Occipital lobe (tissue), 2 donors: Measurements from ENCODE around the gene EIF3F. TPM values are rescaled to one million over a fixed set of nuclear protein-coding genes. Genes with fewer than 3 reads are reported as not detected.
A peak's percentile ranks its signal among the peaks of the same experiment; 100 is the strongest.

ENCODE experiments used
- DNase-seq: peaks from one replicate; lab custom pipeline; 2025; lab: John Stamatoyannopoulos, UW
- total RNA-seq: library from RNA; depleted of rRNA; stranded (reverse); fragments of >200 nt; gene quantifications from one replicate; pipeline ENCODE4 v1.2.3, GENCODE V29; 2014

Gene EIF3F
- total RNA-seq, 1 donor from 2014 or later: 187 TPM

DNA sequence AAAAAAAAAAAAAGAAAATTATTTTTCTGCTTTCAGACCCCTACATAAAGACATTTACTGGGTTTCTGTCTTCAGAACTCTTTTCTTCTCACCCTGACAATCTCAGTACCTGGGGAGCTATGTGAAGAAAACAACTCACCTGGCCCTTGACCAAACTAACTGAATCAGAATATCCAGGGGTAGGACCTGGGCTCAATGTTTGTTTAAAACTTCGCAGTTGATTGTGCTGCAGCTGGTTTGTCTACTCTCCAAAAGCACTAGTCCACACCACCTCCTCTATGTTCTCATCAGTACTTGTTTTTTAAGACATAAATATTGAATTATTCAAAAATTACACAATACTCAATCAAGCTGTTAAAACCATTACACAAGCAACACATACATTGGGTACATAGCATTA lies 34.8 kb downstream of the EIF3F start:
- DNase-seq: no peak

DNA sequence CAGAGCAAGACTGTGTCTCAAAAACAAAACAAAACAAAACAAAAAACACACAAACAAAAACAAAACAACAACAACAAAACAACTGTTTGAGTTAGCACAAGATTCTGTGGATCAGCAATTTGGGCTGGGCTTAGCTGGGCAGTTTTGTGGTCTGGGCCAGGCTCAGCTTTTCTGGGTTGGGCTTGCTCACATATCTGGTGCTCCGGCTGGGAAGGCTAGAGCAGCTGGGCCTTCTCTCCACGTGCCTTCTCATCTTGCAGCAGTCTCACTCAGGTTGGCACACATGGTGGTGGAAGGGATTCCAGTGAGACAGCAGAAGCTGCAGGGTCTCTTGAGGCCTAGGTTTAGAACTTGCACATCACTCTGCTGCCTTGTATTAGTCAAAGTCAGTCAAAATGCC lies 35.7 kb downstream of the EIF3F start:
- no peak for DNase-seq

DNA sequence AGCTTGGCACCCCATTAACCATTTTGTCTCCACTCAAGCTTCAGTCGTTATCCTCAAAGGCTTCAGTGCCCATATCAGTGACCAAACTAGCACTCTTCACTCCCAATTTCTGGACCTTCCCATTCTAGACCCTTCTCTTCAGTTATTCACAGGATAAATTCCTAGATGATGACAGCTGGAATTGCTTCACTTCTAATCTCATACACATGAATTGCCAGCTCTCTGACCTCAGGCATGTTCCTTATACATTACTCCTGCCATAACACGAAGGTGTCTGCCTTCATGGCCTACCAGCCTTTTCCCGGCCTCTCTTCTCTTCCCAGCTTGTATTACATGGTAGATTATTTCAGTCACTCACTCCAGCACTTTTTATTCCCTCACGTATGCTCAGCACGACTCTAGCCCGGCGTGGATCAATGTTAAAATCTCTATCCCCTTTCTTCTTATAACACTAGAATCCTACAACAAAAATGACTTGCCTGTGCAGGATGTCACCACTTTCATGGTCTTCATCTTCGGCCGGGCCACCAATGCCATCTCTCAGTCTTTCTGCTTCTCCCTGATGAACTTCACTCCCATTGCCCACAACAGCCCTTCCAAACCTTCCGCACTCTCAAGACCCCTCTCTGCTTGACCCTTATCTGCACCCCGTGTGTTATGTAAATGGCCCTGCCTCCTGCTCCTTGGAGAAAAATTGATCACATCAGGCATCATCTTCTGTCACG lies 36.9 kb downstream of the EIF3F start:
- DNase-seq: no peak

DNA sequence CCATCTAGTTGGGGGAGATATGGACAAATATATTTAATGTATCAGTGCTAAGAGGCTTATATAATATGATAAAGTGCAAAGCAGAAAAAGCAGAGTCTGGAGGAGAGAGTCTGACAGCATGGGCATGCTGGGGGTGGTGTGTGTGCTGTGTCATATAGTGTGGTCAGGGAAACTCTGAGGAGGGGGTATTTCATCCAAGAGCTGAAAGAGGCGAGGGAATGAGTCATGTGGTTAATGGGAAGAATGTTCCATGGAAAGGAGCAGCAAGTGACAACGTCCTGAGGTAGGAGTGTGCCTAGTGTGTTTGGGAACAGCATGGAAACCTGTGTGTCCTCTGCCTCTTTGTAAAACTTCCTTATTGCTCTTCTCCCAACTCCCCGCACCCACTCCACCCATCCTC lies 38.0 kb downstream of the EIF3F start:
- no peak for DNase-seq

GRCh38 chr11:8025816-8026215 lies 38.7 kb downstream of the EIF3F start:
- no peak for DNase-seq

- DNase-seq: no peak
These were observed 39.8 kb downstream of the EIF3F start for GRCh38 chr11:8026982-8027381.

DNA sequence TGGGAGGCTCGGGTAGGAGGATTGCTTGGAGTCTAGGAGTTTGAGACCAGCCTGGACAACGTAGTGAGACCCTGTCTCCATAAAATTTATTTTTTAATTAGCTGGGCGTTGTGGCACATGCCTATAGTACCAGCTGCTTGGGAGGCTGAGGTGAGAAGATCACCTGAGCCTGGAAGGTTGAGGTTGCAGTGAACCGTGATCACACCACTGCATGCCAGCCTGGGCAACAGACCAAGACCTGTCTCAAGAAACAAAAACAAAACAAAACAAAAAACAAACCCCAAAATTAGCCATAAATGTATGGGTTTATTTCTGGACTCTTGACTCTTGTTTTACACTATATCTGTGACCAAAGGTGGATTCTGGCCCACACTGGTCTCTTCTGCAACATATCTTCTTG lies 41.6 kb downstream of the EIF3F start:
- no peak for DNase-seq

DNA sequence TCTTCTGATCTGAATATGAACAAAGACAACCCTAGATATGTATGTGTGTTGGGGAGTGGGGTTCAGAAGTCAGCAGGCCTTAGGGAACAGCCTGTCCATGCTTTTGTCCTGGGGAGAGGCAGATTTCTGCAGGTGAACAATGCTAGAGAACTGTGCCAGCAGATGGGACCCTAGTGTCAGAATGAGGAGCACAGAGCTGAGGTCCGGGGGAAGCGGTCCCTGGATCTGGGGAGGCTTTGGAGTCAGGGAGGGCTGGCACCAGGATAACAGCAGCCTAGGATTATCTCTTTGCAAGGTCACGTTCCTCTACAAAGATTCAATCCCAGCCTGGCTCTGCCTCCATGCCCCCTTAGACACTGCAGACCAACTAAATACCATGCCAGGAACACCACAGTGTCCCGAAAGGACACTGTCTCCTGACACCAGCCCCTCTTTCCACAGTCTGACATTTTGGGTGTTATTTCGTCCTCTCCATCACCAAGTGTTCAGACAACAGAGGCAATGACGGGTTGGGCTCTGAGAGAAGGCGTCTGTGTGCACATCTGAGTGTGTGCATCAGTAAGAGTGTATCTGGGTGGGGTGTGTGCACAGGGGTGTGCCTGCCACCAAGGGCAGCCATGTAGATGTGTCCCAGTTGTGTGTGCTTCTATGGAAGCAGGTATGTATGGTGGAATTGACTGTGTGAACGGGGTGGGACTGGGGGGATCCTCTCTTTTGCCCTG lies 43.5 kb downstream of the EIF3F start:
- no peak for DNase-seq

- no peak for DNase-seq
These were observed 44.3 kb downstream of the EIF3F start for GRCh38 chr11:8031248-8032115.

DNA sequence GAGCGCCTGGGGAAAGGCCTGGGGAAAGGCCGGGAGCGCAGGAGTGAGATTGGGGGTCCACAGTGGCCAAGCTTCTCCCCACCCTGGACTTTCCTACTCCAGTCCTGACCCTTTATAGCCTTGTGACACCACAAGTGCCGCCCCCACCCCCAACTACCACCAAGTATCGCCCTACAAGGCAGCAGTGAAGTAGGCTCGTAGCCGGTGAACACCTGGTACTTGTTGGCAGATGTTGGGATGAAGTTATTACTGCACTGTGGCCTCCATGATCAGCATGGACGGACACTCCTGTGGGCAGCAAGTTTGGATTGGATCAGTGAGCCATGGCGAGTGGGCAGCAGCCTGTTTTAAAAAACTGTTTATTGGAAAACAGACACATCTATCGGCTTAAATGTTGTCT lies 45.0 kb downstream of the EIF3F start:
- no peak for DNase-seq

- no peak for DNase-seq
These were observed 45.6 kb downstream of the EIF3F start for GRCh38 chr11:8032576-8033304.

DNA sequence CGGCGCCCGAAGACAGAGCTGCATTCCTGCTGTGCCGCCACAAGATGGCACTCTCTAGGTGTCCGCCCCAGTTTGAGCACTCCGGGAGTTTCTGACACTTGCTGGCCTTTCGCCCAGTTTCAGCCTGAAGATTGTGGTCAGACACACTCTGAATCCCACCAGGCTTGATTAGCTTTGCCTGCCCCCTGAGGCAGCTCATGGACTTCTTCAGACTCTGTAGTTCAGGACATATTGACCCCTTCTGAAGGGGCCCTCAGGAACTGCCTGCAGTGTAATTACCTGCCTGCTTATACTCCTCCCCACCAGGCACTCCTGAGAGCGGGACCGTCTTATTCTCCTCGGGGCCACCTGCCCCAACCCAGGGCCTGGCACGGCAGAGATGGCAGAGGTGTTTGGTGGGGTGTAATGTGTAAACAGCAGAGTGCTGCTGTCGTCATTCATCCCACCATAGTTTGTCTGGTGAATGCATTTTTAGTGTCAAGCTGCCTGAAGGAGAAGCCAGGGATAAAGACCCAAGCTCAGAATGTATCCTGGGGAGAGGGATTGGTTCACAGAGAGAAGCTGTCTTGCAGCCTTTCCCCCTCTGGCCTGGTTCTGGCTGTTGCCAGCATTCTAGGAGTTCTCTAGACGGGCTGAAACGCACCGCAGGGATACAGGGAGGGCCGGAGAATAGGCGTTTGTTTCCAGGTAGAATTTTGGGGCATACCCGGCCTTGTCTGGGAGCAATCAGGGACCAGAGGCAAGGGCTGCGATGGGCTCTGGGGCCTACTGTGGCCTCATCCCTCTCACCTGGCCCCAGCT lies 46.4 kb downstream of the EIF3F start:
- DNase-seq: peak; percentile 42

DNA sequence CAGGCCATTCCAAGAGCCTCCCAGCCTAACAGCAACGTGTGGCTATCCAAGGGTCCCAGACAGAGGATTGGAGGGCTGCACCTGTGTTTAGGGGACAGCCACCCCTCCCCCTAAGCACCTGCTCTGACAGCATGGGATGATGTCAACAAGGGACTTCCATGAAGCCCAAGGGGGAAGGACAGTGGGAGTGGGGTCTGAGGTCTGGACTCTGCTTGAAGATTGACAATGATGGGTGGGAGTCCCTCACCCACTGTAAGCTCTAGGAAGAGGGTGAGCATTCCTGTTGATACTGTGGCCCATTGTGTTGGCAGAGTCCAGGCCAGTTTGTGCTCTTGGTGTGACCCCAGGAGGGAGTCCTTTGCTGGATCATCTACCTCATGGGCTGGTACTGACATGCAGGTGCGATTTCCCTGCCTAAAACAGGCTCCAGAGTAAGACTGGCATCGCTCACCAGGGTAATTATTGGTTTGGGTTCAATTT lies 47.0 kb downstream of the EIF3F start:
- DNase-seq: no peak

DNA sequence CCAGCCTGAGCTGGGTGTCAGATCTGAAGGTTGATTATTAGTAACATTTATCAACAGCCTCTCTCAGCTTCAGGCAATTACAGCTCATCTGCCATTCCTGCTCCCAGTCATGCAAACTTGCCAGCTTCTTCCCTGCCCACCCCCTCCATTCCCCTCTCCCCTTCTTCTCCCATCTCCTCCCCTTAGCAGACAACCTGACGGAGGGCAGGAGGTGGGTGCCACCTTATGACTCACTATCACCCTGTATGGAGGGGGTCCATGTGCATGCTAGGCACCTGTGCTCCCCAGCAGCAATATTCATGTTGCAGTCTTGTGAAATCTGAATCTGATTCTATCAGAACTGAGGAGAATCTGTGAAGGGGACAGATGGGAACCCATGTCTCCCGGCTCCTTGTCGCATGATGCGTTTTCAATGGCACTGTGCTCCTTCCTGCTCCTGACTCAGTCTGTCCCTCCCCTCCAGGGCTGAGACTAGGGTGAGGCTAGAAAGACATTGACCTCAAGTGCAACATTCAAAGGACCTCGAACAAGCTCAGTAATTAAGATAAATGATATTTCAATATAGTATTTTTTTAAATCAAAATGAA lies 47.6 kb downstream of the EIF3F start:
- DNase-seq: no peak

DNA sequence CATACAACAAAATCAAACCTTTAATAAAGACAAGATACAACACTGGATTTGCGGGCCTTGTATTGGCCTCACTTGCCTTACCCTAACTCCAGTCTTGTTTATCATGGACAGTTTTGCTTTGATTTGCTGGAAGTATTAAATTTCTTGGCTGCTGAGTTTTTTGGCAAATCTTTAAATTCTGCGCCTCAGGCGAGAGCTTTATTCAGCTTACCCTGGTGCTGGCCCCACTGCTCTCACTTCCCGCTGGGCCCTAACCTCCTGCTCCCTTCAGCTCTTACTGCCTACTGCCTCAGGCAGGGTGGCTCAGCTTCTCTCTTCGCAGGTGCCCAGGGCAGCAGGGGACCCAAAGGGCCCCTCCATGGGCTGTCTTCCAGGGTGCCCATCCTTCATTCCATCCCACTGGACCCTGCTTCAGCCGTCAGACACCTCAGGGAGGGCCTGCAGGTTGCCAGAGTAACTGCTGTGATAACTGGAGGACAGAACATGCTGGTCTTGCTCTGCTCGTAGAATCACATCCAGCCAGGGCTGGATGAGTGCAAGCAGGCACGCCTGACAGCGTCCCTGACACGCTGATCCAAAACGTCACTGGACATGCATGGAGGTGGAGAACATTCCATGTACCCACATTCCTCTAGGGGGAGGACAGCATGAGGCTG lies 48.2 kb downstream of the EIF3F start:
- no peak for DNase-seq

GRCh38 chr11:8036002-8036802 lies 49.1 kb downstream of the EIF3F start:
- DNase-seq: no peak

DNA sequence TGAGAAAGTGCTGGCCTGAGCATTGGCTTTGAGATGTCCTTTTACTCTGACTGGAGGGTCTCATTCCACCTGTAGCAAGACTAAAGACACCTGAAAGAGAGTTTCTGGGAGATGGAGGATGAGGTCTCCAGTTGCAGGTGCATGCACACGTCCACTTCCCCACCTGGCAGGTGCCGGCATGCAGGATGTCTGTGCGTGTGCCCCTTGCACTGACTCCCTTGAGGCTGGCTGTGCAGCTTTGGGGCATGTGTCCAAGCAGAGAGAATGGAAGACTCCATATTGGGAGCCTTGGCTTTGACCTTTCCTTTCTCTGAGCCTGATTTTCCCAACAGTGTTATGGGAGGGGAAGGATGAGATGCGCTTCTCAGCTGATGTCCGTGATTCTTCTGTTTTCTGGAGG lies 49.8 kb downstream of the EIF3F start:
- DNase-seq: no peak

GRCh38 chr11:8038393-8038792 lies 51.3 kb downstream of the EIF3F start:
- peak; percentile 42 for DNase-seq
